ENCODE results near the gene CAMK2A.

GRCh38 chr5:150313501-150313900 lies 23.9 kb upstream of the CAMK2A start:
- TF ChIP-seq CTCF (IDR thresholded peaks at IDR 0.05) (no peak), POLR2A (IDR thresholded peaks at IDR 0.05) (no peak)

All from testis (tissue), 2 donors.